GM18520 (cell line): Measurements from ENCODE around the gene PIP5K1C.

ENCODE experiments used
- ATAC-seq: cut with Tn5 transposase; IDR thresholded peaks from one replicate; pipeline ENCODE4 v1.9.1; 2021; ENCODE audit not compliant: unreplicated experiment

The PIP5K1C gene

DNA sequence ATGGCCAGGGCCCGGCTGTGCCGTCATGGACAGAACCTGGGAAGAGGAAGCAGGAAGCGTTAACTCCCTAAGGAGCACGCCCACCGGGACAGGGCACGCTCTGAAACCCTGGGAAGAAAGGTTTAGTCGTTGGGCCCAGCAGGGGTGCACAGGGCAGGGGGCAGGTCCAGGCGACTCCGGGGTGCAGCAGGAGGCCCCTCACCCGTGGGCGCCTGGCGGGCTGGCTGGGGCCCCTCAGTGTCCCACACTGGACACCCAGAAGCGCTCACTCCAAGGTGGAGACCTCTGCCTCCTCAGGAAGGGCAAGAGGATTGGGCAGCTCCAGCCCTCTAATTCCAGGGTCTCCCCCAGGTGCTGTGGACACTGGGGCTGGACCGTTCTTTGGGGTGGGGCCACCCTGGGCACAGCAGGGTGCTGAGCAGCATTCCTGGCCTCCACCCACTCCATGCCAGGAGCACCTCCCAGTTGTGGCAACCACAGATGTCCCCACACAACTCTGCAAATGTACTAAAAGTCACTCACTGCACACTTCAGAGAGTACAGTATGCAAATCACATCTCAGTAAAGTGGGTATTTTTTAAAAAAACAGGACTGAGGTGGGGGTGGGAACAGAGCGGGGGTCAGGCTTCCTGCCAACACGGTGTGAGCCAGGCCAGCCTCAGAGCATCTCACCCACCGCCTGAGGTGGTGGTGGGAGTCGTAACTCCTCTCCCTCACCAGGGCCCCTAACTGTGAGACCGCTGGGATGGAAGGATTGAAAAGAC, 35.2 kb downstream of the PIP5K1C start:
- no peak for ATAC-seq

DNA sequence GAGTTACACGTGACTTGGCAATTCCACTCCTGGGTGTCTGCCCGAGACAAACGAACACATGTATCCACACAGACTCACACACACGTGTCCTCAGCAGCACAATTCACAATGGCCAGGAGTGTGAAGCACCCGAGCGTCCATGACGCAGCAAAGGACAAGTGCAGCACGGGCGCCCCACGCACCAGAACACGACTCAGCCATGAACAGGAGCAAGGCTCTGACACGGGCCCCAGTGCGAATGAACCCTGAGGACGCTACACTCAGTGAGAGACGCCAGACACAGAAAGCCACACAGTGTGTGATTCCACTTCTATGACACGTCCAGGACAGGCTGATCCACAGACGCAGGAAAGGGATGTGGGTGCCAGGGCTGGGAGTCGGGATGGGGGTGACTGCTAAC, 36.4 kb downstream of the PIP5K1C start:
- ATAC-seq = no peak

DNA sequence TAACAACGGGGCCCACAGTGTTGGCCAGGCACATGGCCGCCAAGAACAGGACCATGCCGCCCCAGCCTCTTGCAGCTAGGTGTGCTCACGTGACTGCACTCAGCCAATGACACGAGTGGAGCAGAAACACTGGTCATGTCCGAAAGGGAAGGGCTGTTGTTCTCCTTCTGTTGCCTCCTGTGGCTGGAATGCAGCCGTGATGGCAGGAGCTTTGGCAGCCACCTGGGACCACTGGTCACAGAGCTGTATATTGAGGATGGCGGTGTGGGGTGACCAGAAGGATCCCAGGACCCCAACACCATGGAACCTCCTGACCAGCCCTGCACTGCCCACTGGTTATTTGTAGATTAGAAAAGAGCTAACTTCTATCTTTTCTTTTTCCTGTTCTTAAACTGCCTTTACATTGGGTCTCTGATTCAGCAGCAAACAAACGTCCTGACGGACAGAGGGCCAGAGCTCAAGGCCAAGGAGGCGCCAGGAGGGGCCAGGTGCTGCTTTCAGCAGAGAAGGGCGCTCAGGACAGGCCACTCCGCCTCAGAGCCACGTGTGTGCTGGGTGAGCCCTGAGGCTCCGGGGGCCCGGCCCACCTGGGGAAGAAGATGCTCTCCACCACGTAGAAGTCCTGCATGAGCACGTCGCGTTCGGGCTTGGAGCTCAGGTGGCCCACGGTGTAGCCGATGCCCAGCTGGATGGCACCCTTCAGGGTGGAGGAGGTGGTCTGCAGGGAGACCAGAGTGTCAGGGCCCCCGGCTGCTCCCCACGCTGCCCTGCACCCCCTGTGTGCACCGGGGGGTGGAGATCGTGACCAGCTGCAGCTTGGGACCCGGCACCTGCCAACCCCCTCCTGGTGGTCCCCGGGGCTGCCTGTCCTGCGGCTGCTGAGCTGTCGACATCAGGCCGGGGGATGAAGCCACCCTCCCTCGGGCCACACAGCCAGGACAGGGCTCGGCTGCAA, 38.7 kb downstream of the PIP5K1C start:
- ATAC-seq = no peak

GRCh38 chr19:3660493-3661219, 39.6 kb downstream of the PIP5K1C start:
- ATAC-seq = no peak

DNA sequence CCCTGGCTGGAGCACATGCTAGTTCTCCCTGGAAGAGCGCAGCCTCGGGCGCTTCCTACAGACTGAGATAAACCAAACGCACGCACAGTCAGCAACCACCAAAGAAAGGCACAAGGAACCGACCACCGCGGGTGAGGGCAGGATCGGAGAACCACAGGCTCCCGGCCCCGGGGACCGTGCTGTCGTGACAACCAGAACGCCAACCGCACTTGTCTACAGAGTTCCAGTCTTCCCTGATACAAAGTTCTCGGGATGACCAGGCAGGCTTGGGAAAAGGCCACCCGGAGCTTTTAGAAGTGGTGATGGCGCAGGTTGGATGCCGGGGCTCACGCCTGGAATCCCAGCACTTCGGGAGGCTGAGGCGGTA, 40.5 kb downstream of the PIP5K1C start:
- no peak for ATAC-seq

- ATAC-seq = no peak
Measured at GRCh38 chr19:3658870-3659745, 41.2 kb downstream of the PIP5K1C start.

DNA sequence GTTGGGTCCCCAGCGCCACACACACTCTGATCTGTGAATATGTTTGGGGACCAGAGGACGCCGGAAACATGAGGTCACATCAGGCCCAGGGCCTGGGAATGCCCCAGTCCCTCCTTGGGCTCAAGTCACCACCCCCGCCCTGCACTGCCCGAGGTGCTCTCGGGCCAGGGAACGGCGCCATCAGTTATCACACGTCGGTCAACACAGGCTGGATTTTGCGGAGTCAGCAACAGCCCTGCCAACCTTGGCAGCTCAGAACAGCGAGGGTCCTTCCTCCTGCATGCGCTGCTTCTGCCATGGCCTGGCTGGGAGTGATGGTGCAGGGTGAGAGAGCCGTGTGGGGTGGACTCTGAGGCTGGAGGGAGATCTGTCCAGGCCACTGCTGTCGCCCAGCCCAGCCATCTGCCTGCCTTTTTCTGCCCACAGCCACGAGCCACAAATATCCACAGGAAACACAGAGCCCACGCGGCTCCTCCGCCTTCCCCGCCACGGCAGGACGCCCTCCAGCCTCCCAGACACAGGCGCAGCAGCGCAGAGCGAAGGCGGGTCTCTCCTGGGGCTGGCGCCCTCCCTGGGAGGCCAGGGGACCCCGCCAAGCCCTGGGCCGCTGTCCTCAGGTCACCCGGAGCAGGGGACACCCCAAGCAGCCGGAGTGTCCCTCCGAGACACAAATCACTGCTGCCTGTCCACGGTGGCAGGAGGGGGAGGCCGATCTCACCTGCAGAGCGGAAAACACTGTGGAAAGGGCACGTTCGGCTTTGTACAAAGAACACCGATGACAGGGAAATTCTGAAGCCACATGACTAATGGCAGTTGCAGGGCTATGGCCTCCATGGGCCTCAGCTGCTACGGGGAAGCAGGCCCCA, 42.0 kb downstream of the PIP5K1C start:
- ATAC-seq = no peak

DNA sequence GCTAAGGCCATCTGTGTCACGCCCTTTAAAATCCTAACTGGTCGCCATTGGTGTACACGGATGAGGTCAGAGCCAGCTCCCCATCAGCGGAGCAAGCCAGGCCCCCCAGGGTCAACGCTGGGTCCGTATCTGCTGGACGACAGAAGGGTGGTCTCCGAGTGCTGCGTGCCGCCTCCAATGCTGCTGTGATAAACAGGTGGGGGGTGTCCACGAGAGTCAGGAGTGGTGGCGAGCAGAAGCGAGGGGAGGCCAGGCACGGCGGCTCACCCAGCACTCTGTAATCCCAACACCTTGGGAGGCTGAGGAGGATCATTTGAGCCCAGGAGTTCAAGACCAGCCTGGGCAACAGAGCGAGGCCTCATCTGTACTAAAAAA, 42.9 kb downstream of the PIP5K1C start:
- ATAC-seq = no peak

GRCh38 chr19:3656747-3657394, 43.4 kb downstream of the PIP5K1C start:
- ATAC-seq = no peak

- ATAC-seq = no peak
Measured at GRCh38 chr19:3656073-3656746, 44.1 kb downstream of the PIP5K1C start.

DNA sequence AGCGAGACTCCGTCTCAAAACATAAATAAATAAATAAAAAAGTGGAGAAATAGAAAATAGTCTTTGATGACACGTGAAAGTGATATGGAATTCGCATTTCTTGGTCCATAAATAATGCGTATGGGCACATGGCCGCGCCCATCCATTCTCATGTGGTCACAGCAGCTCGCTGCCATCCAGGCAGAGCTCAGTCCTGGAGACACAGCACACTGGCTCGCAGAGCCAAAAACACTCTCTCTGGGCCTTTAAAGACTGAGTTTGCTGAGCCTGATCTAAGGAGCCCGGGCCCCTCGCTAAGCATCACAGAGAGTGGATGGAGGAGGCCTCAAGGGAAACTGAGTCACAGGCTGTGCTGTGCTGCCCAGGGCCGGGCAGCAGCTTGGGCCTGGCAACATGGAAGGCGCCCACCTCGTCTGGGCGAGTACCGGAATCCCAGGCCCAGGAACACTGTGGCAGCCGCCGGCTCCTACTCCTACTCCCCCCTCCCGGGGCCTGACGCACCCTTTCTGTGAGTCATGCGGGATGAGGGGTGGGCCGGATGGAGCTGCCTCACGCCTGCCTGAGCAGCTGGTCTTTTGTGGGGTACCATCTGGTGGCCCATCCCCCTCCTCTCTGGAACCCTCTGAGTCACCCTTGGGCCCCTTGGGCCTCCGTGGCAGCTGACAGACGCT, 44.7 kb downstream of the PIP5K1C start:
- no peak for ATAC-seq

DNA sequence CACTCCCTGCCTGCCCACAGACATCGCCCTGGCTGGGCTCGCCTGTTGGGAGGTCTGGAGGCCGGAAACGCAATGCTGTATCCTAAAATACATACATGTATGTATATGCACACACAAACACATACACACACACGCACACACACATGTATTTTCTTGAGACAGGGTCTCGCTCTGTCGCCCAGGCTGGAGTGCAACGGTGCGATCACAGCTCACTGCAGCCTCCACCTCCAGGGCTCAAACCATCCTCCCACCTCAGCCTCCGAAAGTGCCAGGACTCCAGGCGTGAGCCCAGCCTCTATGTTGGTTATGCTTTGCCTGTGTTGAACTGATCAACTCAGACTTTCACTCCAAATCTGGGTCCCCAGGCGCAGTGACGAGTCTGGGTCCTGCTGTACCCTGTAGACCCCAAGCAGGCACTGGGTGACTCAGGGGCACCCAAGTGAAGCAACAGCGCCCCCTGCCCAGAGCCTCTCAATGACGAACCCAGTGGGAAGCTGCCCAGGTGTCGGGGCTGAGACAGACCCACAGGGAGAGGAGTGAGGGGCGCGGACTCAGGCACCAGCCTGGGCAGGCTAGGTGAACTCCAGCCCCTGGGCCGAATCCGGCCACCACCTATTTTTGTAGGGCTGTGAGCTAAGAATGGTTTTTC, 46.3 kb downstream of the PIP5K1C start:
- ATAC-seq = no peak

GRCh38 chr19:3653081-3653795, 47.0 kb downstream of the PIP5K1C start:
- ATAC-seq = no peak

DNA sequence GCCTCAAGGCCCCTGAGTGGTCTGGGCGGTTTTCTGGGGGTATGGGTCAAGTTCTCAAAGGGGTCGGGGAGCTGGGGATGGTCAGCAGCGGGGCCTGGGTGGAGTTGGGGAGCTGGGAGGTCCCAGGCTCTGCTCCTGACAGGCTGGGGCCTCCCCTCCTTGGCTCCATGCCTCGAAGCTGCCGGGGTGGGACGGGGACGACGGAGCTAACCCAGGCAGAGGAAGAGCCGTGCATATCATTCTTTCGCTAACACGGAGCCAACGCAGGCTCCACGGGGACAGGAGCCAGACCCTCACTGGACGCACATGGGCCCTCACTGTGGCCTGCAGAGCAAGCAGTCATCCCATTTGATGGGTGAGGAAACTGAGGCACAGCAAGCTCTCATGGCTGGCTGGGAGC, 47.8 kb downstream of the PIP5K1C start:
- ATAC-seq = no peak

- ATAC-seq = no peak
Measured at GRCh38 chr19:3651684-3652083, 48.6 kb downstream of the PIP5K1C start.

DNA sequence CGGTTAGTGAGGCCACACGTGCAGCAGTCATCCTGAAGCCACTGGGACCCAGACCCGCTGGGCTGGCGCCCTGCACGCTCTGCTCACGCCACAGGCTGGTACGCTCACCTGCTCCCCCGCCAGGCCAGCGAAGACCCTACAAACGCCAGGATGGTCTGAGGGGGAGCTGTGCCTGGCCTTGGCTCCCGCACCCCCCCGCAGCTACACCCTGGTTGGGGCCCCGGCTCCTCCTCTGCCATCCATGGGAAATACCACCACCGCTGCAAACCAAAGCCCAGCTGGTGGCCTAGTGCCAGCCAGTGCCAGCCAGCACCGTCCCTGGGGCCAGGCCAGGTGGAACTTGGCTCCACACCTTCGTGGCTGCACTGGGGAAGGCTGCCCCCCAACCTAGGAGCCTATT, 50.4 kb downstream of the PIP5K1C start:
- no peak for ATAC-seq
